Endothelial cell (in vitro differentiated cells): ENCODE measurements around the gene SPAG9. TPM values are rescaled to one million over a fixed set of nuclear protein-coding genes. Genes with fewer than 3 reads are reported as not detected.

Source experiments
- DNase-seq: peaks from one replicate; pipeline ENCODE4 v3.0.0; 2021; ENCODE audit warnings: low spot score
- H3K27ac Mint-ChIP-seq: one replicate; pipeline ENCODE4 v1.8.0; 2021; ENCODE audit warnings: mixed read lengths, inconsistent platforms; ENCODE audit not compliant: unreplicated experiment
- H3K27me3 Mint-ChIP-seq: one replicate; pipeline ENCODE4 v1.8.0; 2021; ENCODE audit warnings: mild to moderate bottlenecking, moderate library complexity, mixed read lengths, inconsistent platforms; ENCODE audit not compliant: unreplicated experiment
- H3K36me3 Mint-ChIP-seq: one replicate; pipeline ENCODE4 v1.8.0; 2021; ENCODE audit warnings: mild to moderate bottlenecking, low read depth, mixed read lengths, inconsistent platforms; ENCODE audit not compliant: unreplicated experiment
- H3K4me1 Mint-ChIP-seq: one replicate; pipeline ENCODE4 v1.8.0; 2021; ENCODE audit warnings: mild to moderate bottlenecking, mixed read lengths, inconsistent platforms; ENCODE audit not compliant: unreplicated experiment
- H3K4me3 Mint-ChIP-seq: one replicate; pipeline ENCODE4 v1.8.0; 2021; ENCODE audit warnings: mild to moderate bottlenecking, mixed read lengths, inconsistent platforms; ENCODE audit not compliant: unreplicated experiment
- H3K9me3 Mint-ChIP-seq: one replicate; pipeline ENCODE4 v1.8.0; 2021; ENCODE audit warnings: mixed read lengths, inconsistent platforms; ENCODE audit not compliant: unreplicated experiment
- CTCF ChIP-seq: fragments of 200-600 bp; sonication (generic); IDR thresholded peaks from one replicate; pipeline ENCODE4 v1.5.0; 2021; ENCODE audit warnings: antibody characterized with exemption; ENCODE audit not compliant: unreplicated experiment
- total RNA-seq: library from RNA; stranded (reverse); fragmentation: NEBNext Ultra II Directional; extraction: Animal tissue kit (Norgen Biotek cat#: 25700); gene quantifications from one replicate; pipeline ENCODE4 v1.2.1, GENCODE V29; 2021; ENCODE audit not compliant: unreplicated experiment

Gene SPAG9
- total RNA-seq, 1 donor from 2014 or later: 107 TPM

DNA sequence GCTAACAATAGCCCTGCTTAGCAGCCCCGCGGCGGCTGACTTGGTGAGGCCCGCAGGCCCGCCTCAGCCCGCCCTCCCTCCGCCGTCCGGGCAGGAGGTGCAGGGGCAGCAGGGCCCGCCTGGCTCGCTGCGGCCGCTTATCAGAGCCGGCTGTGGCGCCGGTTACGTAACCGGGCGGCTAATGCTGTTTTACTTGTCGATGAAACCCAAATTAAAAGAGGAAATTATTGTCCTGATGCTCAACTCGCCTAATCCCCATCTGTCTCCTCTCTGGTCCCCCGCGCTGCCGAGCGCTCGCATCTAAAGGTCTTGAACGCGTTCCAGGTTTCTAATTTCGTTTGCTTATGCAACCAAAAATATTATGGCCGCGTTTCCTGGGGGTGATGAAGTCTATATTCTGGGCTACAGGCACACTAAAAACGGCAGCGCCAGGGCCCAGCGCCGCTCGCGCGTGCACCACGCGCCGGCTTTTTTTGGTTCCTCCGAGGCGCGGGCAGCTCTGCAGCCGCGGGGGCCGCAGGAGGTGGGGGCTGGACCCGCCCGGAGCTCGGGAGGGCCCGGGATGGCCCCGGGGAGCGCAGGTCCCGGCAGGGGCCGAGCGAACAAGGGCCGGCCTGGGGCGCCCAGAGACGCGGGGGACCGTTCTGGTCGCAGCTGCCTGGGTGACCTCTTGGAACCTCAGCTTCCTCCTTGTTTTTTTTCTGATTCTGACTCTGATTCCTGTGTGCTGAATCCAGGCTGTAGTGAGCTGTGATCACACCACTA is 189.3 kb downstream of the SPAG9 start:
- Mint-ChIP-seq H3K9me3 (no peaks in the 10 kb centered on the region), H3K36me3 (no peaks in the 10 kb centered on the region), H3K4me1 (peaks cover 3% of the 10 kb centered on the region), H3K27ac (no peak overlapping the region), H3K4me3 (peak overlapping the region; percentile 84), H3K27me3 (peaks cover 8% of the 10 kb centered on the region)
- peak; percentile 70 for DNase-seq
- TF ChIP-seq CTCF: no peak

DNA sequence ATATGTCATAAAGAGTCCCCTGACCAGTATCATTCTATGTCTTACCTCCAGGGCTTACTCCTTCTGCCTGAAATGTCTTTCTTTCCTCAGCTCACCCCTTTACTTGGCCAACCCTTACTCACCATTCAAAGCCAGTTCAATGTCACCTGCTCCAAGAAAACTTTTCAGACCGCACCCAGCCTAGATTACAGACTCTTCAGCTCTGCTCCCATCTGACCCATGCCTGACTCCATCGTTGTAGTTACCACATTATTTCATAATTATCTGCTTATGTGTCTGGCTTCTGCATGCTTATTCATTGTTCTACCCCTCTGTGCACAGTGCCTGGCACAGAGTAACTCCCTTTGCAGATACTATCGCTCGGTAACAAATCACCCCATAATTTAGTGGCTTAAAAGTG is 192.0 kb downstream of the SPAG9 start:
- Mint-ChIP-seq H3K9me3 (no peaks in the 10 kb centered on the region), H3K4me1 (no peaks in the 10 kb centered on the region), H3K36me3 (no peaks in the 10 kb centered on the region), H3K4me3 (no peak overlapping the region), H3K27me3 (peaks cover 8% of the 10 kb centered on the region), H3K27ac (no peak overlapping the region)
- DNase-seq: no peak
- no peak for TF ChIP-seq CTCF

- Mint-ChIP-seq H3K36me3 (no peaks in the 10 kb centered on the region), H3K4me1 (no peaks in the 10 kb centered on the region), H3K9me3 (no peaks in the 10 kb centered on the region), H3K27me3 (peaks cover 8% of the 10 kb centered on the region), H3K27ac (no peak overlapping the region), H3K4me3 (peak overlapping the region; percentile 27)
- no peak for DNase-seq
- TF ChIP-seq CTCF: no peak
These were observed 193.4 kb downstream of the SPAG9 start for GRCh38 chr17:50927287-50927686.

DNA sequence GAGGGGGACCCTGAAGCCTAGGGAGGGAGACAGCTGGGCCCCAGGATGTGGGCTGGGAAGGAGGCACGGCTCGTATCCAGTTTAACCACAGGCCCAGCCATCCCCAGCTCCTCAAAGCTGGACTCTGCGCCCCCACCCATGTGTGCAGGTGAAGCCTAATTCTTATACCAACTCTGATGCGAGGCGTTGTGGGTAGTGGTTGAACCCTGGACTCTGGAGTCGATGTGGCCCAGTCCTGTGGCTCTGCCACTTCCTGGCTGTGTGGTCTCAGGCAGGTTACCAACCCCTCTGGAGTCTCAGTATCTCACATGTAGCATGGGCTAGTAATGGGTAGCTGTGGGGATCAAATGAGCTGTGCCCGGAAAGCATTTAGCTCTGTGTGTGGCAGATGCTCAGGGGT is 194.1 kb downstream of the SPAG9 start:
- no peak for TF ChIP-seq CTCF
- no peak overlapping the region for H3K4me3 Mint-ChIP-seq
- peaks cover 3% of the 10 kb centered on the region for H3K4me1 Mint-ChIP-seq
- H3K27ac Mint-ChIP-seq: no peak overlapping the region
- no peaks in the 10 kb centered on the region for H3K9me3 Mint-ChIP-seq
- H3K27me3 Mint-ChIP-seq: peaks cover 6% of the 10 kb centered on the region
- no peaks in the 10 kb centered on the region for H3K36me3 Mint-ChIP-seq
- DNase-seq: no peak

DNA sequence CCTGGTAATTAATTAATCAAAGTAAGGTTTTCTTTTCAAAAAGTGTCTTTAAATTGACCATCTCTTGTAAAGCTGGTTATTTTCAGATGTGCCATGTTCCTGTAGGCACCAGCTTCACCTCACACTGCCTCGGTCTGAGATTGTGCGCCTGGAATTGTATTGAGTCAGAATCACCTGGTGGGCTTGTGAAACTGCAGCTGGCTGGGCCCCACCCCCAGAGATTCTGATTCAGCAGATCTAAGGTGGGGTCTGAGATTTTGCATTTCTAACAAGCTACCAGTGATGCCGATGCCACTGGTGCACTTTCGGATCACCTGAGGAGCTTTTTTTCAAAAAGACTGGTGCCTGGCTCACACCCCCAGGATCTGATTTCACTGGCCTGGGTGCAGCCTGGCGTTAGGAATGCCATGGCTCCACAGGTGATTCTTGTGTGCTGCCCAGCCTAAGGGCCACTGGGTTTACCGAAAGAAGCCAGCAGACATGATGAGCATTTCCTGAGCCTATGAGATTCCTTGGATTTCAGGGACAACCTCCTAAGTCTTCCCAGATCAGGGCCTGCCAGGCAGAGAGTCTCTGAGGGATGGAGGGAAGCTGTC is 195.3 kb downstream of the SPAG9 start:
- DNase-seq: no peak
- H3K27ac Mint-ChIP-seq: no peak overlapping the region
- H3K9me3 Mint-ChIP-seq: no peaks in the 10 kb centered on the region
- H3K27me3 Mint-ChIP-seq: peaks cover 10% of the 10 kb centered on the region
- H3K36me3 Mint-ChIP-seq: no peaks in the 10 kb centered on the region
- no peak for TF ChIP-seq CTCF
- no peak overlapping the region for H3K4me3 Mint-ChIP-seq
- H3K4me1 Mint-ChIP-seq: peaks cover 3% of the 10 kb centered on the region
